OCI-LY1 (cell line): ENCODE measurements around the gene AIFM2.

ENCODE experiments used
- EZH2 ChIP-seq: fragments of 200-600 bp; sonication (generic), shearing (Covaris generic); IDR thresholded peaks from 2 replicates; pipeline ENCODE4 v1.8.0; 2017; ENCODE audit warnings: borderline replicate concordance, mixed run types, mild to moderate bottlenecking, antibody characterized with exemption, low read length, moderate library complexity, mixed read lengths
- TF ChIP-seq, protein P1 (sequence below): fragments of 200-600 bp; sonication (generic), shearing (Covaris generic); IDR thresholded peaks from 2 replicates; pipeline ENCODE4 v1.5.1; 2017; ENCODE audit warnings: mild to moderate bottlenecking, antibody characterized with exemption, low read length, moderate library complexity, mixed read lengths

DNA sequence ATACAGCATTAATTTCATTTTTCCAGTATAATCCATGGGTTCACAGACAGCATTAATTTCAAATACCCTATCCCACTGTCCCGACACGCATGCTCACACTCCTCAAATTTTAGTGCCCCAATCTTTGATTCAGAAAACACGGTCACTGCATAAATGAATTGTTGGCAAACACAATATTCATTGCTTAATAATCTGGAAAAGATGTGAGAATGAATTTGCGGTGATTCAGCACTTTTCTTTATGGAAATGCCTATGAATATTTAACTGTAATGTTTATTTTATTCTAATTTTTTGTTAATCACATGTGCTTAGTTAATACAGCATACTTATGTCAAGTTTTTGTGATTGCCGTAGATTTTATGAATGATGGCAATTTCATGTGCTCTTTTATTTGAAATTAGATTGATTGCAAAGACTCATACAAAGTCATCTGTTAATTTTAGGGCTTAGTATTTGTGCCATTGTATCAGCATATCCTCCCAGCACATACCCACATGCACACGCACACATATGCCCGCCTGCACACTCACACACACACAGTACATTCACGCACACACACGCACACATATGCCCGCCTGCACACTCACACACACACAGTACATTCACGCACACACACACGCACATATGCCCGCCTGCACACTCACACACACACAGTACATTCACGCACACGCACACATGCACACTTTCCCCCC, 44.9 kb downstream of the AIFM2 start:
- TF ChIP-seq, protein P1, sequence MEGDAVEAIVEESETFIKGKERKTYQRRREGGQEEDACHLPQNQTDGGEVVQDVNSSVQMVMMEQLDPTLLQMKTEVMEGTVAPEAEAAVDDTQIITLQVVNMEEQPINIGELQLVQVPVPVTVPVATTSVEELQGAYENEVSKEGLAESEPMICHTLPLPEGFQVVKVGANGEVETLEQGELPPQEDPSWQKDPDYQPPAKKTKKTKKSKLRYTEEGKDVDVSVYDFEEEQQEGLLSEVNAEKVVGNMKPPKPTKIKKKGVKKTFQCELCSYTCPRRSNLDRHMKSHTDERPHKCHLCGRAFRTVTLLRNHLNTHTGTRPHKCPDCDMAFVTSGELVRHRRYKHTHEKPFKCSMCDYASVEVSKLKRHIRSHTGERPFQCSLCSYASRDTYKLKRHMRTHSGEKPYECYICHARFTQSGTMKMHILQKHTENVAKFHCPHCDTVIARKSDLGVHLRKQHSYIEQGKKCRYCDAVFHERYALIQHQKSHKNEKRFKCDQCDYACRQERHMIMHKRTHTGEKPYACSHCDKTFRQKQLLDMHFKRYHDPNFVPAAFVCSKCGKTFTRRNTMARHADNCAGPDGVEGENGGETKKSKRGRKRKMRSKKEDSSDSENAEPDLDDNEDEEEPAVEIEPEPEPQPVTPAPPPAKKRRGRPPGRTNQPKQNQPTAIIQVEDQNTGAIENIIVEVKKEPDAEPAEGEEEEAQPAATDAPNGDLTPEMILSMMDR = no peak
- no peak for TF ChIP-seq EZH2
